HG03342 (cell line): ENCODE results near the gene NTM.

Experiments
- ATAC-seq: cut with Tn5 transposase; IDR thresholded peaks from one replicate; pipeline ENCODE4 v1.9.1; 2021; ENCODE audit warnings: mild to moderate bottlenecking, moderate library complexity; ENCODE audit not compliant: unreplicated experiment

NTM gene

GRCh38 chr11:132147464-132147863 is 777.0 kb downstream of the NTM start:
- ATAC-seq = no peak

GRCh38 chr11:132154781-132155180 is 784.4 kb downstream of the NTM start:
- no peak for ATAC-seq

GRCh38 chr11:132158091-132158490 is 787.7 kb downstream of the NTM start:
- no peak for ATAC-seq

GRCh38 chr11:132158696-132159095 is 788.3 kb downstream of the NTM start:
- no peak for ATAC-seq

- ATAC-seq = no peak
Measured at GRCh38 chr11:132161403-132162078, 791.1 kb downstream of the NTM start.

GRCh38 chr11:132168344-132168981 is 798.0 kb downstream of the NTM start:
- ATAC-seq = no peak

- no peak for ATAC-seq
Measured at GRCh38 chr11:132171031-132171430, 800.6 kb downstream of the NTM start.

GRCh38 chr11:132174362-132175255 is 804.2 kb downstream of the NTM start:
- no peak for ATAC-seq

- ATAC-seq = no peak
Measured at GRCh38 chr11:132177106-132177505, 806.7 kb downstream of the NTM start.

GRCh38 chr11:132184079-132184478 is 813.7 kb downstream of the NTM start:
- no peak for ATAC-seq

- no peak for ATAC-seq
Measured at GRCh38 chr11:132185726-132186592, 815.5 kb downstream of the NTM start.

- no peak for ATAC-seq
Measured at GRCh38 chr11:132186699-132187098, 816.3 kb downstream of the NTM start.

- no peak for ATAC-seq
Measured at GRCh38 chr11:132187386-132187785, 817.0 kb downstream of the NTM start.

GRCh38 chr11:132187814-132188213 is 817.4 kb downstream of the NTM start:
- no peak for ATAC-seq

GRCh38 chr11:132196928-132197327 is 826.5 kb downstream of the NTM start:
- no peak for ATAC-seq

GRCh38 chr11:132200353-132200936 is 830.0 kb downstream of the NTM start:
- no peak for ATAC-seq

- no peak for ATAC-seq
Measured at GRCh38 chr11:132202621-132203020, 832.2 kb downstream of the NTM start.

- ATAC-seq = no peak
Measured at GRCh38 chr11:132205006-132205405, 834.6 kb downstream of the NTM start.

GRCh38 chr11:132205496-132205895 is 835.1 kb downstream of the NTM start:
- no peak for ATAC-seq

GRCh38 chr11:132206993-132207392 is 836.6 kb downstream of the NTM start:
- ATAC-seq = no peak
